Measurements from ENCODE around the gene OR6V1.

OR6V1 gene, protein sequence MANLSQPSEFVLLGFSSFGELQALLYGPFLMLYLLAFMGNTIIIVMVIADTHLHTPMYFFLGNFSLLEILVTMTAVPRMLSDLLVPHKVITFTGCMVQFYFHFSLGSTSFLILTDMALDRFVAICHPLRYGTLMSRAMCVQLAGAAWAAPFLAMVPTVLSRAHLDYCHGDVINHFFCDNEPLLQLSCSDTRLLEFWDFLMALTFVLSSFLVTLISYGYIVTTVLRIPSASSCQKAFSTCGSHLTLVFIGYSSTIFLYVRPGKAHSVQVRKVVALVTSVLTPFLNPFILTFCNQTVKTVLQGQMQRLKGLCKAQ

DNA sequence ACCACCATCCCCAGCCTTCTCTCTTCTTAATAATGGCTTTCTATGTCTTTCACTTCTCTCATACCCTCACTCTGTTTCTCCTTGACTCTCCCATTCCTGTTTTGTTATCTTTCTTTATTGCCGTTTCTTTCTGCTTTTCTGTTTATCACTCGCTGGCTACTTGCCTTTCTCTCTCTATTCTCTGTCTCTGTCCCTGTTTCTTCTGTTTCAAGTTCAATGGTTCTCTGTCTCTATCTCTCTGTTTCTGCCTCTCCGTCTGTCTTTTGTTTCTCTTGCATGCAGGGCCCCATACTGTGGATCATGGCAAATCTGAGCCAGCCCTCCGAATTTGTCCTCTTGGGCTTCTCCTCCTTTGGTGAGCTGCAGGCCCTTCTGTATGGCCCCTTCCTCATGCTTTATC lies at the start of gene OR6V1:
TSS of gene OR6V1 (plus strand) at position 301 of the 400 bp plus-strand sequence. CDS start at position 301, 0 bp downstream.
- no peak for DNase-seq

DNA sequence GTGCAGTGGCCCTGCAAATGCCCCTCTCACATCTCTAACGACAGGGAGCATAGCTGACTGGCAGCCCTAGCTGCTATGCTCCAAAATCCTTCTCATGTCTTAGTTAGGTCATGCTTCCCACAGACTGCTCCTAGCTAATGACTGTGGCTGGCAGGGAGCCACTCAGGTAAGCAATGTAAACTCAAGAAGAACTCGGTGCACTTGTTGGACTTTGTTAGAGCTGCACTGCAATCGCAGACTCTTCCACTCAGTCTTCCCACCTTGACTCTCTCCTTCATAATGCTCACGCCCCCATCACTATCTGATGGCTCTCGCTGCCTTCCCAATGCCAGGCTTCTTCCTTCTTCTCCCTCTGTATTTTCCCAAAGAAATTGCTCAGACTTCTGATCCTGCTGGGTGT lies 49.2 kb upstream of the OR6V1 start:
- no peak for DNase-seq

DNA sequence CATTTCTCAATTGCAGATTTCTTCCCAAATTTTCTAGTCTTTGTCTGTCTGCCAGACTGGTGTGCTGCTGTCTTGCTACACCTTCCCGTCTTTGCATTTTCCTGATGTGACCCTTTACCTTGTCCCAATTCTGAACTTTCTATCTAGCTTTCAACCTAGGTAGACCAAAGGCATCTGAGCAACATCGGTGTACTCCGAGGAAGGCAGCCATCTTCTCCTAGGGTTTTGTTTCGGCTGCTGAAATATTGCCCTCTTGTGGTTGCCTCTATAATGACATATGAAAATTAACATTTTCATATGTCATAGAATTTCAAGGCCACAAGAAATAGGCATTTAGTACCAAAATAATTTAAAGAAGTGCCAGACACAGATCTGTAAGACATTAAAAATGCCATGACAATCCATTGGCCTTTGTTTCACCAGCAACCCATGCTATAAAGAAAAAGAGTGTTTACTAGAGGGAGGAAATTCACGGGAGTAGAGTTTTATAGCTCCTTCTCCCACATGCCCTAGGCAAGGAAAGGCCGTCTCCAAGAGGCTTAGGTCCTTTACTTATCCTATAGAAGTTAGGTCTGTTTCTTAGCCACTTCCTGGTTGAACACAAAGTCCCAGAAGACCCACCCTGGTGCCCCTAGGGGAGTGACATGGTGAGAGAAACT lies 48.6 kb upstream of the OR6V1 start:
- DNase-seq: peak in 1 of 58 donors; percentile 22

DNA sequence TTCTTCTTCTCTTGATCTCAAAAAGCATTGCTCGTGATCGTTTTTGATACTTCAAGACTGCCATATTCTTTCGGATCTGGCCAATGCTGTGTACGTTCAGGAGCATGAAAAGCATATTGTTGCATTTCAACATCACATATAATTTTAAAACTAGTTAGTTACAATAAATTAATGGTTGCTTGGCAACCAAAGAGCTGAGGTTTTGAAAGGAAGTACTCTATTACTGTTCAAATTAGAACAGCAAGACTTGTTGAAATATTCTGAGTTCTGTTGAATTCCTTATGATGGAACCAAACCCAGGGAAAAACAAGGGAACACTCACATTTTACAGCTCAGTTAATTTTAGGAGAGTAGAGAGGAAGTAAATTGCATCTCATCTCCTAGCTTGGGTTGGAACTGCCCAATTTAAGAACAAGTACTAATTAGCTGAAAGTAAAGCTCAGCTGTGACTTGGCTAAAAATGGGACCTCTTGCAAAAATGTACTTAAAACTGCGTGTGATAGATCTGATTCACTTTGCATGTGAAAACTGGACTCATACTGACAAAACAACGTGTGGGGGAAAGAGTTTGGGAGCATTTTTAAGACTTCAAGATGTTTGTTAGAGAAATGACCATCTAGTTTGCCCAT lies 46.4 kb upstream of the OR6V1 start:
- peak in 2 of 58 donors; percentile 38 to 39 for DNase-seq

DNA sequence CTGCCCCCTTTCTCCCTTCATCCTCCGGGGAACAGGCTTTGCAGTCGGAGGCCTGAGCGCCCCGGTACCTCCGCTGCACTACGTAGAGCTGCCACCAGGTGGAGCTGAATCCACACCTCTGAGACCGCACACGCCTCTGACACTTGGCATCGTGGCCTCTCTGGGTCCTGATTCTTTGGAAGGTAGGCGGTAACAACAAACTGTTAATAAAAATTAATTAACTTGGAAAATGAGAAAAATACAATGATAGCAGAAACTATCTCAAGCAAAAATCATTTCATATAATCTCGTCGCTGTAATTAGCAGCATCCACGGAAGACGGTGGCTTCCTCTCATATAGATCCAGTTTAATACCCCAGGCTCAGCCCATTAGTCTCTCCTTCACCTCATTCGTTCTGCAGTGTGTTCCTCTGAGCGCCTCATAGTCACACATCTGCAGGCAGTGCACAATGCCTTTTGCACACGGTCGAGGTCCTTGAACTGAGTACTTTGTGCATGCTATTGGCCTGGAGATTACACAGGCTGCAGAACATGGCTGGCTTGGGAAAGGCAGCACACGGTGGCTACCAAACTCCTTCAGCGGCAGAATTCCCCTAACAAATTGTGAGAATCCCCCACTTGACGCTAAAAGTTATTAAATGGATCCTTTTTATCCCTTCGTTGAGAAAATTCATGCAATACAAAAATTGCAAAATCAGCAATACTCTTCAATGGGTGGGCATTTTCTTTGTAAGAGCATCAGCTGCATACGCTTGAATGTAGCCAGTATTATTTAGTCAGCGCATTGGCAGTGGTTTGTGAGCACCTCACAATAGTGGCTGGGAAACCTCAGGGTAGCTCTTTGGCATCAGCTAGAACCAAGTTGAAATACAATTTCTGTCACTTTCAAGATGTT lies 43.9 kb upstream of the OR6V1 start:
- peak in 53 of 58 donors; percentile 11 to 83 (median 55) for DNase-seq

DNA sequence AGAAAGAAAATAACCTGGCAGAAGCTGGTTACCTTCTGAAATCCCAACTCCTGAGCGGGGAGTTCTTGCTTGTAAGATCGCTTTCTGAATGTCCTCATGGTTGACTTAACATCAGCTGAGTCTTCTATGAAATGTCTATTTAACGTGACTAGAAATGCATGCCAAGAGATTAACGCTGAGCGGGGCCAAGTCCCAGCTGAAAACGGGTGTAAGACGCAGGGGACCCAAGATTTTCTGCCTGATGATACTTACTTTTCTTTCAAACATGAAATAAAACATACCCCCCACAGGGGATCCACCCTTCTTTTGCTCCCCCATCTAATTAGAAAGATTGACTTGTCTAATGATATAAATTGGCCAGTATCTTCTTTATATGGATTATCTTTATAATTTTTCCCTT lies 40.1 kb upstream of the OR6V1 start:
- no peak for DNase-seq

DNA sequence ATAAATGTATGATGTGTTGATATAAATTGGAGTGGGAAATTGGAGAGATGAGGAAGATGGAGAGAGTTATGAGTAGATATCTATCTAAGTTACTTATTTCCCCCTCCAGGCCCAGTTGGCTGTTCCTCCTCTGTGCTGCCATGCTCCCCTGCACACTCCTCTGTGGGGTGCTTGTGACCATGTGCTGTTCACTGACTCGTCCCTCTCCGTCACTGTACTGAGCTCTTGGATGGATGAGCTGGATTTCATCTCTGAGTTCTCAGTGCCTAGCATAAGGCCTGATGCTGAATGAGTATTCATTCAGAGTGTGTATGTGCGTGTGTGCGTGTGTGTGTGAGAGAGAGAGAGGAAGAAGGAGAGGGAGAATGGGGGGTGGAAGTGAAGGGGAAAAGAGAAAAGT lies 39.7 kb upstream of the OR6V1 start:
- DNase-seq: no peak

DNA sequence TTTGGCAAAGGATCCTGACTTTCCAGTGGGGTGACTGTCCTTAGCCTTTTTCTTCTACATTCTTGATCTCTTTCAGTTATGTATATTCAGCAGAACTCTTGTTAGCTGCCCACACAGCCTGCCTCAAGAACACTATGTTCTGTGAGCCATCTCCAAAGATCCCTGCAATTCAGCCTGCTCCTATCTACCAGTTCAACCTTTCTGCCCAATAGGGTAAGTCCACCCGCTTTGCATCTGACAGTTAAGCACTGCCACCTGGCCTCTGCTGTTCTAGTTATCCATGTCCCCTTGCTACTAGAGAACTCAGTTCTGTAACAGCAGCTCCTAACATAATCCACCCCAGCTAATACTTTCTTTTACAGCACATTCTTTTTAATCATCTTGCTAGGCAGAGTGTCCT lies 38.7 kb upstream of the OR6V1 start:
- DNase-seq: peak in 2 of 58 donors; percentile 15 to 29

DNA sequence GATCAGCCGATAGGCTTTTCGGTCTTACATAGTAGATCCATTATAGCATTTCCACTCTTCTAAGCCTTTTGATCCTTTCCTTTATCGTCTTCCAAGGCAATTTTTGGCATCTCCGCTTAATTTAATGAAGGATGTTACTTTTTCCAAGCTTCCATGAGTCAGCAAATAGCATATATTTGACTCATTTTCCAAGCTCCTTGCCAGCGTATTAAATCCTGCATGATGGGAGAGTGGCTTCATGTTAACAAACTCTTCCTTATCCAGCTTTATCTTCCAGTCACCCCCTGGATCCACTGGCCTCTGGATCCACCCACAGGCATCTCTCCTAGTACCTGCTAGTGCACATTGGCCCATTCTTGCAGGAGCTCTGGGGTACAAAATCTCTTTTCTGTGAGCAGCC lies 38.2 kb upstream of the OR6V1 start:
- DNase-seq: no peak

DNA sequence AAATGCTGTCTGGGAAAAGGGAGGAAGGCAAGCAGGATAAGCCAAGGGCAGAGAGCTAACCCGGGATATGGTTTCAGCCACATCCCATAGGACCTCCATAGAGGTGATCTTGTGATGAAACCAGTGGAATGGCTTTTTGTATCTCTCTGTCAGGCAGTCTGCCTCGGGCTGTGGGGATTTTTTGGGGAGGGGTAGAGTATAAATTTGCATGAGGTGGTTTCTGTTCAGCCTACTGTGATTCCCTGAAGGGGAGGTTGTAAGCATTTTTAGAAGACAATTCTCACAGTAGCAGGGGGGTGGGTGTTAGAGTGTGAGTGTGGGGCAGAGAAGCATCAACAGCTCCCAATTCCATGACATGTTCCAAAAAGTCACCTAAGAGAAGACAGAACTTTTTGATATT lies 37.1 kb upstream of the OR6V1 start:
- no peak for DNase-seq

DNA sequence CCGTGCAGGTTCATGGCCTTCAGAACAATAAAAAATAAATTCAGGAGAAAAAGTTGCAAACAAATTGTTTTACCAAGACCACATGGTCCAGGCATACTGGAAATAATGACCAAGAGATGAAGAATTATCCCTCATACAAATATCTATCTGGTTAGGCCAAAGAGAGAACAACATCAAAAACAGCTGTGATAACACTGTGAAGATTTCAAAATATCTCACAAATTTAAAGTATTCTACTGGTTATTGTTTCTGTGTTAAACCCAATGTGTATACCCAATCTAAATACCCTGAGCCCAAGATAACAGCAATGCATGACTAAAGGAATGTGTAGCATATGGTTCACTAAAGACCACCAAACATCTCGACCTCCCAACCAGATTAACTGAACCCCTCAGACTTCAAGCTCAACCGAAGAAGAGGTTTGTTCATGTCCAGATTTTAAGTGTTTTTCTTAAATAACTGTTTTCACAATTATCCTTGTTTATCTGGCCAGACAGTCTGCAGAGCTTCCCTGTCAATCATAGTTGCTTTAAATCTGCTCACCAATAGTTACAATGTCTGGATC lies 36.1 kb upstream of the OR6V1 start:
- DNase-seq: no peak

DNA sequence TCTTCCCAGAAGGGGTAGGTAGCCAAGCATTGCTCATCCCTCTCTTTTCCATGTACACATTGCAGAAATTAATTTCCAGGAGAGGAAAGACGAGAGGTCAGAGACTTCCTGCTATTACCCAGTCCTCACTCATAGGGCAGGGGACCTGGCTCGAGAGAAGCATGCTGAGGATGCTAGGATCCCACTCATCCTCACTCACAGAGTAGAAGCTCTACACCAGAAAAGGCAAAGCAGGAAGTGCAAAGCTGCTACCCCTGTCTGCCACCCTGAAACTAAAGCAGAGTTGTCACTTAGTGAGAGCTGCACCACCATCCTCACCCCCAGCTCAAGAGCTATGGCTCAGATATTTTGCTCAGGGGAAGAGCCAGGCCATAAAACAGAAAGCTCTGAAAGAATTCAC lies 35.1 kb upstream of the OR6V1 start:
- no peak for DNase-seq

DNA sequence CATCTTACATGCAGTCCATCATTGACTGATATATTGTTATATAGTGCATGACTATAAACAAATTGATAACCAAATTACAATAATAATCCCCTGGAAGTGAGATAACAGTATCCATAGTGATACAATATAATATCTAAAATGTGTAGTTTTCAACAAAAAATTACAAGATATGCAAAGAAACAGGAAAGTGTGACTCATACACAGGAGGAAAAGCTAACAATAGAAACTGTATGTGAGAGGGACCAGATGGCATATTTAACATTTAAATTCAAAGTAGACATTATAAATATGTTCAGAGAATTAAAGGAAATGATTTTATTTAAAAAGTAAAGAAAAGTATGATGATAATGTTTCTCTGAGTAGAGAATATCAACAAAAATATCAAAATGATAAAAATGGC lies 33.2 kb upstream of the OR6V1 start:
- no peak for DNase-seq

DNA sequence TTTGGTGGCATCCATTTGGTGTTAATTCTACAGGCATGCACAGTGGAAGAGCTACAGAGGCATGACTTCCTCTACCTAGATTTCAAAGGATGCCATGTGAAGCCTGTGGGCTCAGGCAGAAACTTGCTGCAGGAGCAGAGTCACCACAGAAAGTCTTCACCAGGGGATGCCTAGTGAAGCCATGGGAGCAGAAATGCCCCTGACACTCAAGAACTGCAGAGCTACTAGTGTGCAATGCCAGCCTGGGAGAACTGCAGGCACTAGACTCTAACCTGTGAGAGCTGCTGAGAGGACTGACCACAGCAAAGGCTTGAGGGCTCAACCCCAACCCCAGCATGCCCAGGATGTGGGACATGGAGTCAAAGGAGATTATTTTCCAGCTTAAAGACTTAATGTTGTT lies 29.1 kb upstream of the OR6V1 start:
- no peak for DNase-seq

DNA sequence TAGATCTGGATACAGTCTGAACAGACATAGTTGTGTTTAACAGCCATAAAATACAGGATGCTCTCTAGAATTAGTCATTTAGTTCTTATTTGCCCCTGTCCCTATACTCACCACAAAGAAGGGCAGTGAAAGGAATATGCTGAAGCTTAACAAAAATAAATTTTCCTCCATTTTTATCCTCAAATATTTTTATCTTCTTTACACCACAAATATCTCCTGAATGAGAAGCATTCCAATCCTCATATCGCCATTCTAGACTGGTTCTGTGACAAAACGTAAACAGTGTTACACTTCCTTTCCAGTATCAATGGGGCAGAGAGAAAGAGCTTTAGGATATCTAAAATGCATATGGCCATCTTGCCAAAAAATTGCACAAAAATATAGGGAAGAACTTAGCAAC lies 26.8 kb upstream of the OR6V1 start:
- no peak for DNase-seq

DNA sequence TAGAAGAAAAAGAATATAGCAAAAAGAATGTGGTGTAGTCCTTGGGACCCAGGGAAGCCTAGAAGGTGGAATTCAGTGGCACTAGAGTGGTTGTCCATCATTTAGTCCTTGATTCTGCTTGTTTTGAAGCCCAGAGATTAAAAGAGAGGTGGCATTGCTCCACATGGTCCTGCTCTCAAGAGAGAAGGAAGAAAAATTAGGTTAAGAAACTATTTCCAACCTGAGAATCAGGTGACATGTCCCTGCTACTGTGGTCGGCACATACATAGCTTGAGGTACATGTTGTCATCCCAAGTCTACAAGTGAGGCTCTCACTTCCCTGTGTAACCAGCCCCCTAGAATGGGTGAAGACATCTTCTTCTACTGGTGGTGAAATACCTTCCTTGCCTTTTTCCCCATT lies 25.1 kb upstream of the OR6V1 start, which contains the start of gene OR9A2:
TSS of gene OR9A2 (minus strand) at position 101 of the 400 bp plus-strand sequence. CDS start at position 101, 0 bp downstream.
- DNase-seq: no peak

DNA sequence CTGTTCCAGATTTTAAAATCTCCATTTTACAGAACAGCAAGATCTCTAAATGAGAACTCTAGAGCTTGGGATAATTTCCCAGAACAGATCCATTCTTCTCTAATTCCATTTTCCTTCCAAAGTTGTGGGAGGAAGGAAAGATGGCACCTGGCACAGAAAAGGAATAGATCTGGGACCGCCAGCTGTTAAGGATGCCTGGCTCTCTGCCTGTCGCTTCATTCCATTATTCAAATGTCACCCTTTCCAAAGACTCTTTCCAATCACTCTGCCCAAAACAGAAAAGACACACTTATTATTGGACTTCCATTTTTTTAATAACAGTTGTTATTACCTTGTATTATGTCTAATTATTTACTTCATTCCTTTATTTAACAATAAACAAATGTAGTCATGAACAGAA lies 24.5 kb upstream of the OR6V1 start:
- peak in 1 of 58 donors; percentile 32 for DNase-seq

DNA sequence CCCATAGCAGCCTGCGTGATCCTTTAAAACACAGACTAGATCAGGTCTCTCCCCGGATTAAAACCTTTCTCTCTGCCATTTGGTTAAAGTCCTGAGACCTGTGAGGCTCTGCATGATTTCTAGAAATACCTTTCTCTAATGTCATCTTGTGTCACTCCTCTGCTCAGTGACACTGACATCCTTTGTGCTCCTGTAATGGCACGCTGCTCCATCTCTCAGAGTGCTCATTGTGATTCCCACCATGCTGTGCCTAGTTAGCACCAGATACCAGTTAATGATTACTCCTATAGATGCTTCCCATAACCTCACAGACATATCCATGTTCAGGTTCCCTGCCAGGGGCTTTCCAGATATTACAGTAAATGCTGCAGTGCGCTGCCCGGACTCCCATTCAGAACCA lies 13.5 kb upstream of the OR6V1 start:
- no peak for DNase-seq

DNA sequence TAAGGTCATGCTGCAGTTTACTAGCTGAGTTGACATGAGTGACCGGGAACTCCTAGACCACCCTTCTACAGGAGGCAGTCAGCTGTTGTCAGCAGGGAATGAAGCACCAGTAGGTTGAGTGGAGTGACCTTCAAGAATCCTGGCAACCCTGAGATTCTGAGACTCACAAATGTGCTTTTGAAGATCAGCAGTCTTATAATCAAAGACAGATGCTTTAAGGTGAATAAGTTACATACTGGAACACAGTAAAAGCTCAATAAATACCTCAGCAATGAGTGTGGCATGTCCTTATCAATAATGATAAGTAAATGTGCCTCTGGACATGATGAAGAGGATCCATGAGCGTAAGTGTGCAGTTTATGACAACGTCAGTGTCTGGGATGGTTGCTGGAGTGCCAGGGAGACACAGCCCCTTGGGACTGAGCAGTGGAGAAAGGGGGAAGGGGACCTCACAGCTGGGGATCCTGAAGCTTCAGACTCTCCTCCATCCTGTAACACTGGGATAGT lies 11.9 kb upstream of the OR6V1 start:
- DNase-seq: no peak

DNA sequence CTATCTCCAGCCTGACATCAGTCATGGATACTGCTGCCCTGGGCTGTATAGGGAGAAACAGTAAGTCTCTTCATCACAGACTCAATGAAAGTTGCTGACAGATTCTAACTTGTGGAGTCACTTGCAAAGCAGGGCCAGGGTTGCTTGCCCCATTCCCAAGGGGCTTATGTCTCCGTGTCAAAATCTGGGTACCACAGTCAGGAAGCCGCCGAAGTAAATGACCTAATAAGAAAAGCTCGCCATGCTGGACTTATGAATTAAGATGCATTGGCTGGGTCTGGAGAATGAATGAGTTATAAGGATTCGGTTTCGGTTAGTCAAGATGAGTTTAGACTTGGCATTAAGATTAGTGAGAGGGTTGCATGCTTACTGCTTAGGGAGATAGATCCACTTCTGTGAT lies 10.8 kb upstream of the OR6V1 start:
- DNase-seq: no peak
